Epithelial cell of proximal tubule (primary cell): ENCODE results near the gene LRRN4. TPM values are rescaled to one million over a fixed set of nuclear protein-coding genes. Genes with fewer than 3 reads are reported as not detected.

Source experiments
- DNase-seq: peaks from one replicate; pipeline ENCODE4 v3.0.0-alpha.2; 2011; ENCODE audit warnings: low read depth
- H3K4me3 ChIP-seq: 2 replicates; pipeline ENCODE4 v1.5.1; 2011; ENCODE audit warnings: low read depth, mild to moderate bottlenecking, low read length
- total RNA-seq: library from RNA; depleted of rRNA; stranded (reverse); fragments of >200 nt; gene quantifications from 2 replicates; pipeline ENCODE4 v1.2.3, GENCODE V29; 2015
- TF ChIP-seq, protein P1 (sequence below): conservative IDR thresholded peaks from 2 replicates; pipeline ENCODE4 v1.5.1; 2012; ENCODE audit warnings: low read depth, mild to moderate bottlenecking, low read length

The LRRN4 gene
- total RNA-seq, 1 donor from 2014 or later, result 152 TPM

GRCh38 chr20:6044115-6044514, 9.7 kb downstream of the LRRN4 start:
- TF ChIP-seq, protein P1, sequence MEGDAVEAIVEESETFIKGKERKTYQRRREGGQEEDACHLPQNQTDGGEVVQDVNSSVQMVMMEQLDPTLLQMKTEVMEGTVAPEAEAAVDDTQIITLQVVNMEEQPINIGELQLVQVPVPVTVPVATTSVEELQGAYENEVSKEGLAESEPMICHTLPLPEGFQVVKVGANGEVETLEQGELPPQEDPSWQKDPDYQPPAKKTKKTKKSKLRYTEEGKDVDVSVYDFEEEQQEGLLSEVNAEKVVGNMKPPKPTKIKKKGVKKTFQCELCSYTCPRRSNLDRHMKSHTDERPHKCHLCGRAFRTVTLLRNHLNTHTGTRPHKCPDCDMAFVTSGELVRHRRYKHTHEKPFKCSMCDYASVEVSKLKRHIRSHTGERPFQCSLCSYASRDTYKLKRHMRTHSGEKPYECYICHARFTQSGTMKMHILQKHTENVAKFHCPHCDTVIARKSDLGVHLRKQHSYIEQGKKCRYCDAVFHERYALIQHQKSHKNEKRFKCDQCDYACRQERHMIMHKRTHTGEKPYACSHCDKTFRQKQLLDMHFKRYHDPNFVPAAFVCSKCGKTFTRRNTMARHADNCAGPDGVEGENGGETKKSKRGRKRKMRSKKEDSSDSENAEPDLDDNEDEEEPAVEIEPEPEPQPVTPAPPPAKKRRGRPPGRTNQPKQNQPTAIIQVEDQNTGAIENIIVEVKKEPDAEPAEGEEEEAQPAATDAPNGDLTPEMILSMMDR, result no peak
- no peak for DNase-seq
- H3K4me3 ChIP-seq, result no peak overlapping the region

DNA sequence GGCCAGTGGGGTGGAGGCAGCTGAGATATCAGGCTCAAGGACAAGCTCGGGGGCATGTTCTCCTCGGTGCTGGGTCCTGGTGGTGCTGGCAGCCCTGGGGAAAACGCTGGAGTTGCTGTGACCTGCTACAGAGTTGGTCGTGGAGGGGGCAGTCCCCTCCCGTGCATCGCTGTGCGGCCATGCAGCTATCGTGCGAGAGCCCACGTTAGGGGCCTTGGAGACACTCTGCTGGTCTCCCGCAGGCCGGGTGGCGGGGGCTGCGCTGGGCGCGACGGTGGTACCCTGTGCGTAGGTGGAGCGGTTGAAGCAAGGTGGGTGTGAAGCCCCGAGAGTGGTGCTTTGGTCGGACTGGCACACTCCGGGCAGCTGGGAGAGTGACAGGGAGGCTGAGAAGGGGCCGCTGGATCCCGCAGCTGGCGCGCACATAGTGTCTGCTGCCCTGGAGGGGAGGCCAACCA, 12.0 kb downstream of the LRRN4 start:
- H3K4me3 ChIP-seq, result no peak overlapping the region
- no peak for DNase-seq
- TF ChIP-seq, protein P1, result no peak

DNA sequence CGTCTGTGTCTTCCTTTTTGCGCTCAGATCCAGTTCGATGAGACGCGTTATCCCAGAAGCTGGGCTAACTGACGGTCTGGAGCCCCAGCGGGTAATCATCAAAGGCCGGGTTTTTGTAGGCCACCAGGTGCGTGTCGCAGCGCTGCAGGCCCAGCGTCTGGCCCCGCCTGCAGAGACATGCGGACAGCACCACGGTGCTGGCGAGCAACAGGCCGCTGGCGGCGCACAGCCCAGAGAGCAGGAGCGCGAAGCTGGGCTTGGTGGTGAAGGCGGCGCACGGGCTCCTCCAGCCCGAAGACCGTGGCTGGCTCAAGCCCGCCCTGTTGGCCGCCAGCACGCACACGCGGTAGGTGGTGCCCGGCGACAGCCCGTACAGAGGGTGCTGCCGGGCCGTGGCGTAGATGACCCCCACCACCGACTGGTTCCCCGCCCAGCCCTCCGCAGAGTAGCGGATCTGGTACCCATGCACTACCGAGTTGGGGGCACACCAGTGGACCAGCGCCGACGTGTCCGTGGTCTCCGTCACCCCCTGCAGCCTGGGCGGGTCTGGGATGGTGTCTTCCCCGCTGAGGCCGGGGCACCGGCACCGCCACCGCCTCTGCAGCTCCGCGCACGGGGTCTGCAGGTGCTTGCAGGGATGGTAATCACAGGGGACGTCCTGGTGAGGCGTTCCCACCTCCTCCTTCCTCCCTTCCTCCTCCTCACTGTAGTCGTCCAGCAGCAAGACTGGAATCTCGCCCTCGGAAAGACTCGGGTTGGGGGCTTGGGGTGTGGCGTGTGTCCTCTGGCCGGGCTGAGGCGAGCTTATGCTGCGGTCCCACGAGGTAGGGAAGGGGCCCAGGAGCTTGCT, 12.7 kb downstream of the LRRN4 start:
- no peak for DNase-seq
- no peak overlapping the region for H3K4me3 ChIP-seq
- TF ChIP-seq, protein P1, result no peak

DNA sequence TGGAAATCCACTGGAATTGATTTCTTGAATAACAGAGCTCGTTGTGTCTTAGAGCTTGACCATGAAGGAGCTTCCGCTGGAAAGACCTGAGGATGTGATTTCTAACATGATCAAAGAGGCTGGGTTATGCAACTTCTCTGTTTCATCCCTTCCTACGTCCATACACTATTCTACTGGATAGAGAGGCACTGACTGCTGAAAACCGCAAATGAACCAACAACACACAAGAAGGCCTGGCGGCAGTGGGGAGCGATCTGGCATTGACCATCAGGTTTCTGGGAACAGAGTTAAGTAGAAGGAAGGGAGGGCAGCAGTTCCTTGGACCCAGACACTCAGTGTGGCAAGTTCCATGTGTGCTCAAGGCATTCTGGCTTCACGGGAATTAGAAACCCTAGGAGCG, 13.3 kb downstream of the LRRN4 start:
- TF ChIP-seq, protein P1, result no peak
- no peak for DNase-seq
- H3K4me3 ChIP-seq, result no peak overlapping the region

DNA sequence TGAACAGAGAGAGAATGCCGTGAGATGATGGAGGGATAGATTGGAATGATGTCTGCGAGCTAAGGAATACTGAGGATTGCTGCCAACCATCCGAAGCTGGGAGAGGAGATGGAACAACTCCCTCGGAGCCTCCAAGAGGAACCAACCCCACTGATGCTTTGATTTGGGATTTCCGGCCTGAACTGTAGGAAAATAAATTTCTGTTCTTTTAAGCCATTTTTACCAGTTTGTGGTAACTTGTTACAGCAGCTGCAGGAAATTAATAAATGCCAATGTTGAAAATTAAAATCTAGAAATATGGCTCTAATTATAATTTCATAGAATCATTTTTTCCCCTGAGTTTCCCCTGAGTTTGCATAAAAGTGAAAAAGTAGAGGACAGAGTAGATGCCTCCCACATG, 14.1 kb downstream of the LRRN4 start:
- TF ChIP-seq, protein P1, result no peak
- no peak for DNase-seq
- H3K4me3 ChIP-seq, result no peak overlapping the region

- no peak overlapping the region for H3K4me3 ChIP-seq
- no peak for DNase-seq
- TF ChIP-seq, protein P1, result no peak
Observed at GRCh38 chr20:6038256-6038655, 15.6 kb downstream of the LRRN4 start.

GRCh38 chr20:6037082-6037481, 16.8 kb downstream of the LRRN4 start:
- TF ChIP-seq, protein P1, result no peak
- no peak overlapping the region for H3K4me3 ChIP-seq
- no peak for DNase-seq
